ENCODE measurements around the gene DIO1. TPM values are rescaled to one million over a fixed set of nuclear protein-coding genes. Genes with fewer than 3 reads are reported as not detected.

Gene DIO1
- total and polyA plus RNA-seq, 4 donors = 0.24 to 1.9 (median 0.75) TPM

- DNase-seq = no peak
- Histone ChIP-seq H3K27me3 (ENCODE audit: control insufficient read depth in 3 of 3, insufficient read depth in 3 of 3, low read length in 2 of 3) (no peaks in the 10 kb centered on the region), H3K9me3 (ENCODE audit: control insufficient read depth in 4 of 4, insufficient read depth in 3 of 4, low read length in 3 of 4) (no peaks in the 10 kb centered on the region), H3K4me3 (peak within 1 kb of the TSS; percentile 86), H3K9ac (ENCODE audit: insufficient read depth in 1 of 2, low read length in 2 of 2) (peak within 1 kb of the TSS; percentile 60 to 81), H3K27ac (ENCODE audit: low read depth in 1 of 2, low read length in 1 of 2) (peak within 1 kb of the TSS; percentile 86 to 94), H3K36me3 (ENCODE audit: control insufficient read depth in 4 of 4, insufficient read depth in 4 of 4, low read length in 4 of 4) (peaks cover 0 to 4% (median 0%) of the 10 kb centered on the region in 4 donors), H3K4me1 (ENCODE audit: control insufficient read depth in 5 of 5, insufficient read depth in 5 of 5, low read length in 5 of 5) (peaks cover 5 to 25% (median 10%) of the 10 kb centered on the region in 5 donors)
- 2% methylated on average over 27 to 58 of the region's 58 CpGs for WGBS, 2 donors
- ATAC-seq (ENCODE audit: insufficient read depth, low FRiP score) = peak; percentile 85
- no peak for TF ChIP-seq CTCF (IDR thresholded peaks at IDR 0.05; ENCODE audit: control extremely low read depth, extremely low read depth)
Measured at GRCh38 chr1:53946252-53947171, 52.5 kb downstream of the DIO1 start, which contains the start of gene LRRC42. Gene LRRC42 (plus strand): TSS chr1:53946350. CDS start chr1:53952000, 5,650 bp downstream.

GRCh38 chr1:53947172-53947907, 53.4 kb downstream of the DIO1 start:
- Histone ChIP-seq H3K9ac (ENCODE audit: insufficient read depth in 1 of 2, low read length in 2 of 2) (peak overlapping the region in 1 of 2 donors; percentile 59), H3K27me3 (ENCODE audit: control insufficient read depth in 3 of 3, insufficient read depth in 3 of 3, low read length in 2 of 3) (no peaks in the 10 kb centered on the region), H3K27ac (ENCODE audit: low read depth in 1 of 2, low read length in 1 of 2) (peak overlapping the region in 1 of 2 donors; percentile 6), H3K36me3 (ENCODE audit: control insufficient read depth in 4 of 4, insufficient read depth in 4 of 4, low read length in 4 of 4) (peaks cover 2 to 7% (median 4%) of the 10 kb centered on the region in 4 donors), H3K4me3 (peak overlapping the region; percentile 58), H3K9me3 (ENCODE audit: control insufficient read depth in 4 of 4, insufficient read depth in 3 of 4, low read length in 3 of 4) (no peaks in the 10 kb centered on the region), H3K4me1 (ENCODE audit: control insufficient read depth in 5 of 5, insufficient read depth in 5 of 5, low read length in 5 of 5) (peaks cover 5 to 25% (median 10%) of the 10 kb centered on the region in 5 donors)
- ATAC-seq (ENCODE audit: insufficient read depth, low FRiP score) (no peak), DNase-seq (peak in 2 of 3 donors; percentile 17 to 31)
- 58 to 69% methylated on average over 6 of the region's 6 CpGs for WGBS, 2 donors
- TF ChIP-seq CTCF (IDR thresholded peaks at IDR 0.05; ENCODE audit: control extremely low read depth, extremely low read depth) = no peak

GRCh38 chr1:53948291-53948690, 54.3 kb downstream of the DIO1 start:
- no peak overlapping the region for H3K27ac ChIP-seq (ENCODE audit: low read depth in 1 of 2, low read length in 1 of 2)
- peaks cover 2 to 7% (median 4%) of the 10 kb centered on the region in 4 donors for H3K36me3 ChIP-seq (ENCODE audit: control insufficient read depth in 4 of 4, insufficient read depth in 4 of 4, low read length in 4 of 4)
- DNase-seq (no peak), ATAC-seq (ENCODE audit: insufficient read depth, low FRiP score) (no peak)
- H3K4me3 ChIP-seq = no peak overlapping the region
- no peaks in the 10 kb centered on the region for H3K27me3 ChIP-seq (ENCODE audit: control insufficient read depth in 3 of 3, insufficient read depth in 3 of 3, low read length in 2 of 3)
- H3K4me1 ChIP-seq (ENCODE audit: control insufficient read depth in 5 of 5, insufficient read depth in 5 of 5, low read length in 5 of 5) = peaks cover 0 to 25% (median 10%) of the 10 kb centered on the region in 5 donors
- no peak for TF ChIP-seq CTCF (IDR thresholded peaks at IDR 0.05; ENCODE audit: control extremely low read depth, extremely low read depth)
- 94% methylated on average over 5 of the region's 5 CpGs for WGBS, 2 donors
- H3K9me3 ChIP-seq (ENCODE audit: control insufficient read depth in 4 of 4, insufficient read depth in 3 of 4, low read length in 3 of 4) = no peaks in the 10 kb centered on the region
- no peak overlapping the region for H3K9ac ChIP-seq (ENCODE audit: insufficient read depth in 1 of 2, low read length in 2 of 2)
